Astrocyte of the hippocampus (primary cell): ENCODE data around the gene KIRREL3.

Experiments
- DNase-seq: peaks from one replicate; pipeline ENCODE4 v3.0.0; 2011; ENCODE audit warnings: low read depth, low spot score

Gene KIRREL3

DNA sequence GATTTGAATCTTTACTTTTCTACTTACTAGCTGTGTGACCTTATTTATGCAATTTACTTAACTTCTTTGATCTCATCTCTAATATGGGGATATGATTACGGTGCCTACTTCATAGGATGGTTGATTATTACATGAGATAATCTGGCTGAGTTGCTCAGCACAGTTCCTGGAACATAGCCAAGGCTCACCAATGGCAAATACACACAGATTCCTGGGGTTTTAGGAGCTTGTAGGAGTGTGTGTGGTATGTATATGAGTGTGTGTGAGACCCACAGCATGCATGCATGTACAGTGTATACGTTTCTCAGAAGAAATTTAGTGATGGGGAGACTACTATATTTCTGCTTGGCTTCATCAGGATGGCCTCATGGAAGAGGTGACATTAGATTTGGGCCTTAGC, 256.9 kb downstream of the KIRREL3 start:
- DNase-seq, result peak; percentile 16

DNA sequence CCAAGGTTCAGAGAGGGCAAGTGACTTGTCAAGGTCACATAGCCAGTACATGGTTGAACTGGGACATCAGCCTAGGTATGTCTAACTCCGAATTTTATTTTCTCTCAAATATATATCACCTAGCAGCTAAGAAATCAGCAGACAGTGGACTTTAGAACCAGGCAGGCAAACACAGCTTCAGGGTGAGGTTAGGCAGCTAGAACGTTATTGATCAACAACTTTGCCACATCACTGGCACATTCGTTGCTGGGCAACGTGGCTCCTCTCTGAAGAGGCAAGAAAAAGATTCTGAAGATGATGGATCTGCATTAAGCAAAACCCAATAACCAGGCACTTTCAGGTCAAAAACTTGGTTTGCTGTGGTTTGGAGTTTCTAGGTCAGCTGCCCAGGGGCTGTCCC, 258.0 kb downstream of the KIRREL3 start:
- DNase-seq, result no peak

DNA sequence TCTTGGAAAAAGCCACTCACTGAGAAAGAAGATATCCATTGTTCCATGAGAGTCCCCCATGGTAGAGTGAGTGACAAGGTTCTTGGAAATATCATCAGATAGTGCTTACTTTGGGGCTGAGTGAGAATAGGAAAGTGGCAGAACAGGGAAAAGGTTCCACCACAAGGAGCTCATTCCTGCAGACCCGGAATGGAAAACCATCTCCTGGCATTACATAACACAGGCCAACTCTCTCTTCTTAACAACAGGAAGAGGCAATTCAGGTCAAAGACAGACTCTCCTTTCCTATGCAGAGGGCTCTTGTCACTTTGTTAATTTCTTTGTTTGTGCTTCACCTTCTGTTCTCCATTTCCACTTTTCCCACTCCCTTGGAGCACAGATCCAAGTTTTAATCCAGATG, 259.7 kb downstream of the KIRREL3 start:
- no peak for DNase-seq

DNA sequence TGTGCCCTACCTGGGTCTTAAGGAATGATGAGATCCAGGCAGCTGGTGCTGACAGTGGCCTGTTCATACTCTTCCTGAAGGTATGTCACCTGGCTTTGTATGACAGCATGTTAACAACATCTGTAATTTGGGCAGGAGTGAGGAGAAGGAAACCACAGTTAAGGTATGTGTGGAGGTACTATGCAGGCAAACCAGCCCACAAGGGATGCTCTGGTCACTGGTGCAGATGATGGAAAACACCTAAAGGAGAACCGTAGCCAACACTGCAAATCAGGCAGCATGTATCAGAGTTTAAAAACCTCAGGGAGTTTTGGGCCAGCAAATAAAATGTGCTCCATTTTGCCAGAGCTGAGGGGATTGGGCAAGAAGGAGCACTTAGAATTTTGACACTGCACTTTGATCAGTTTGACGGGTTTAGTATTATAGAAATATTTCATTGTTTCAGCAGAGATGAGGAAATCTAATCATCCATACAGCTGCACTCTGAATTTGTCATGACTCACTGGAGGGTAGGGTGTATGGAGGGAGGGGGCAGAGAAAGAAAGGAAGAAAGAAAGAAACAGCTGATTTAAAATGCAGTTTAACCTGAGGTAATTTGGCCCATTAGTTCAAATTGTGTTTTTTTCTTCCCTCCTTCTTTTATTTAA, 260.9 kb downstream of the KIRREL3 start:
- DNase-seq, result no peak

DNA sequence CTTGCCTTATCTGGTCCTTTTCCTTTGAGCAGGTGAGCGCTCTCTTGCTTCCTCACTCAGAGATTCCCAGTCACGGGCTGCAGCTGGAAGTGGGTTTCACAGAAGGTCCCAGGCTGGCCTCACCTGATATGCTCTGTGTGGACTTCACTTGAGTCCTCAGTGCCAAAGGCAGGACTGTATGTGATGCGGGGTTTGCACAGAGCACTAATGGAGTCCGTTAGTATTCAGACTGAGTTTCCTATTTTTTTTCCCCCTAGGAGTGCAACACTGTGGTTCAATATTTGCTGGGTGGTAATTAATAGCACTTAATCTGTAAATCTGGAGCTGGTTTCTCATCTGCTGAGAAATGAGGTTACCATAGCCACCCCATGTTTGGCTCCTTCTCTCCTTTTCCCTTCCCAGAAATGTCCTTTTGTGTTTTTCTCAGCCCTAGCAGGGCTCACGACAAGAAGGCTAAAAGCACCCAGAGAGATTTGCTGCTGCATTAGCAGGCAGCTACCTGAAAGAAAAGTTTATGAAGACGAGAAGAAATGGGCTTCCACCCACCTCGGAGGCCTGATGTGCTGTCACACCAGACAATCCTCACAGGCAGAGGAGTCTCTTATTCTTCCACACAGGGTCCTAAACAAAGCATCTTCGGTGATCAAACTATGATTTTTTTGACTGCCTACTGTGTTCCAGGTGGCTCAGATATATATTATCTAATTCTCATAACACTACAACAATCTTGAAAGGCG, 262.1 kb downstream of the KIRREL3 start:
- no peak for DNase-seq

DNA sequence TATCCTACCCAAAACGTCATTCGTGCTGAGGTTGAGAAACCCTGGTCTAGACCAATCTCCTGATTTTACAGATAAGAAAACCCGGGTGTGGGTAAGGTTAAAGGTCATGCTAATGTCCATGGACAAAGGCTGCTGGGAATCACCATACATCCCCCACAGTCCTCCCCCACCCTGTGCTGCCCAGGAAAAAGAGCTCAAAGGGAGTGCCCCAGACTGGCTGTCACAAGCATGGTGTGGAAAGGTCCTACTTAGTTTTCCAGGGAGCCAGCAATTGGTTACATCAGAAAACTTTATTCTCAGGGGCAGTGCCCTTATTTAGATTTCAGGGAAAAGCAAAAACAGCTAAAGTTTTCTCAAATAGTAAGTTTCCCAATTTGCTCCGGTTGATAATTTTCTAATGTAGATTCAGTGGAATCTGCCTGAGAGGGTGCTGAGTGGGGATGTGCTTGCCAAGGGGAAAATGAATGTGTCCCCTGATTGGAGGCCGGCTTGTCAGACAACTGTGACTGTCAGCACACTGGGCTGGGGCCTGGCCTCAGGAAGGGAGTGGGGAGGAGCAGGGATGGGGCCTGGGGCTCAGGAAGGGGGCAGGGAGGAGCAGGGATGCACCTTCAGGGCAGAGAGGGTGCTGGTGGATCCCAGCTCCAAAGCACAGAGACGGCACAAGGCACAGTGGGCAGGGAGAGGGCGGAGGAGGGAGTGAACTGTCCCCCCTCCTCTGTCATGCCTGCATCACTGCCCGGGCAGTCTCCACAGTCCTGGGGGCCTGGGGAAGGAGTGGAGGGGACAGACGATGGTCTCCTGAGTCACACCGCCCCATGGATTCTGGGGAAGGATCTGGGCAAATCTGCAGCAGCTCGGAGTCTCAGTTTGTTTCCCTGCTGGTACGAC, 263.6 kb downstream of the KIRREL3 start:
- no peak for DNase-seq

DNA sequence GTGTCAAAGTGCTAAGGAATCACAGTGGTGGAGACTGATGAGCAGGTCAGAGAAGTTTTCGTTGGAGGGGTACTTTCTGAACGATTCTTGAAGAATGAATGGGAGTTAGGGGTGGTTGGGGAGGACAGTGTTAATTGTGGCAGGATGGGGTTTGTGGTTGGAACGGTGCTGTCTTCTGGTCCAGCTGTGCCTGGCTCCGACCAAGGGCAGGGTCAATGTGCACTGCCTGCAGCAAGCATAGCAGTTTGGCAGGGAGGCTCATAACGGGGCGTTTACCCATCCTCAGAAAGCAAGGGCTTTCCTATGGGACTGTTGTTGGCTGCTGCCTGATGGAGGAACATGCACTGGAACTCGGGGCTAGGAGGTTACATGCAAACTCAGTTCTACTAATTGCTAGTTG, 265.8 kb downstream of the KIRREL3 start:
- DNase-seq, result no peak

DNA sequence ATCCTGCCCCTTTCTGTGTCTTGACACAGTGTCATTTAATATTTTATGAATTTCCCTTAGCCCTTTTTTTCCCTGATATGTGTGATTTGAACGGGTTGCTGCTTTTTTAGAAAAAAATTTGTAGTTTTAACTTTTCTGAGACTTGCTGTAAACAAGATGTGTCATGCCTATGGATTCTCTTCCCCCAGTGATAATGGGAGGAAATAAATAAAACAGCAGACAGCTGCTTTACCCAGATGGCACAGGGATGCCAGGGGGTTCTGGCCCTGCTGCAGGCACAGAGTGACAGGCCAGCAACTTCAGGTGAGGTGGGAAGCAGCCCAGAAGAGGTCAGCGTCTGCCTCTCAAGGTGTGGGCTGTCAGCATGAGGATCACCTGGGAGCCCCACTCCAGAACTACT, 266.9 kb downstream of the KIRREL3 start:
- no peak for DNase-seq

DNA sequence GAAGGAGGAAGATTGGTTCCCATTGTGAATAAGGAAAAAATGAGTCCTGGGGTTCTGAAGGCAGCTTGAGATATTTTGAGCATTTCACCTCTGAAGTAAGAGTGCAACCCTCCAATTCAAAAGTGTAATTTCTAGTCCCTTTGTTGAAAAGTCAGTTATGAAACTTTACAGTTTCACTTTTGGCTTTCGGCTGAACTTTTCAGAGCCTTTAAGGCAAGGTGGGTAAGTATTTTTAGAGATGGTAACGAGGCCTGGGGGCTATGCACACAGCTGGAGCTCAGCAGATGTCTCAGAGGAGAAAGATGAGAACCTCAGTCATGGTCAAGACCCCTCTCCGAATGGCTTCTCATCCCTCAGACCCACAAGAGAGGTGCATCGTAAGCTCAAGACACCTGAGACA, 267.6 kb downstream of the KIRREL3 start:
- no peak for DNase-seq

DNA sequence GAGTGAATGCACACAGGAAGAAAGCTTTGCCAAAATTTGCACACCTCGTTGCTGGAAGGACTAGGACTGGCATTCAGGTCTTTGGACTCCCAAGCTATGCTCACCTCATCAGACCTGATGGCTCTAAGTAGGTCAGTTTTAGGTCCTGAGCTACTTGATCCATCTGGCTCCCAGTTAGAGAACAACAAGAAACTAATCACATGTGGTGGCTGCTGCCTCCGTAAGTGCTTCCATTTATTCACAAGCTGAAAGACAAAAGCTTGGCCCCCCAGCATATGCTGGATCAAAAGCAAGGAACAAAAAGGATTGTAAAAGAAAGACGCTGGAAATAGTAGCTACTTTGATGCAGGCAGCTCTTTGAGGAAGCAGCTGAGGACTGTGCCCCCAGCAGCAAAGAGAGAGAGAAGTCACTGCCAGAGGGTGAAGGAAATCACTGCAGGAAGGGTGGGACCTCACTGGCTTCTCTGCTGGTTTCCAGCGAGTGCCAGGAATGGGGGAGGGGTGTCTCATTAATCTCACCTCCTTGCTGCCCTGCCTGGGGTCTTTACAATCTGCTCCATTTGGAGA, 268.9 kb downstream of the KIRREL3 start:
- no peak for DNase-seq

DNA sequence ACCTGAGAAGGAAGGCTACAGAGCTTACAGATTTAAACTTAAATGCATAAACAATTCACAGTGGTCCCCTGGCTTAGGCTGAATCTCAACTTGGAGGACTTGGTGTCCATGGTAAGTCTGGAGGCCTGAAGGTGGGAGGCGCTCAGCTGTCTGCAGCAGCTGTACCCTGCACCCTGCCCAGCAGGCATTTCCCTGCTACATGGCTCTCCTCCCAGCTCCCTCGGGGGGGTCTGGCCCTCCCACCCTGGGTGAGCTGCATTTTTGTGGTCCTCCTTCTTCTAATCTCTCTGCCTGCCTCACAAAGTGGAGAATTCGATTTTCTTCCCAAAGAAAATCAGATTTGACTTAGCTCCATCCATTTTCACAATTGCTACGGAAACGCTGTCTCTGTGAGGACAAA, 273.2 kb downstream of the KIRREL3 start:
- DNase-seq, result peak; percentile 79

DNA sequence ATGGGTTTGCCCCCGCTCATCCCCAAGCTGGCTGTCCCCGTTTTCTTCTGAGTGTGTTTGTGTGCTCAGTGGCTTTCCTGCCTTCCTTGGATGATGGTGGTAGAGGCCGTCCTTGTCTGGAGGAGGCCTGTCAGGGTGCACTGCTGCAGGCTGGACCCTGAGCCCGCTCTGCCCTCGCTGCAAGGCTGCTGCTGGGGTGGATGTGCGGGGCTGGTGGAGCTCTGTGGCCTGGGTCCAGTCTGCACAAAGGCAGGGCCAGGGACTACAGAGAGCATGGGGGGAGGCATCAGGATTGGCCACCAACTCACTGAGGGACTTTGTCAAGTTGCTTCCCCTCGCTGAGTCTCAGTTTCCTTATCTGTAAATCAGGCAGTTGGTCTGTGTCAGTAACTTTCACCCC, 275.0 kb downstream of the KIRREL3 start:
- DNase-seq, result no peak

DNA sequence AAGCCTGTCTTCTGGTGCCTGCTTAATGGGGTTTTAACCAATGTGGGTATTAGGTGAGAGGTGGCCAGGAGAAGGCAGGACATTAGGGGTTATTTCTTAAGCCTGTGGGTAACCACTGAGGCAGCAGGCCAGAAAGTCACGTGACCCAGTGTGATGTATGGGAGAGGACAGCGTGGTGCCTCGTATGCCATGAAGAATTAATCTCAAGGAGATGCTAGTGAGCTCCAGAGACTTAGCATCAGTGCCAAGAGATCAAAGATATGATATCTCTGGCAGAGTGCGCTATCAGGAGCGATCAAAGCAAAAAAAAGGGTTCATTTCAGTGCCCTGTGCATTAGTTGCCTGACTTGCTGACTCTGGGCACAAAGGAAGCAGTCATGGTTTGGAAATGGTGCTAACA, 275.5 kb downstream of the KIRREL3 start:
- DNase-seq, result no peak

DNA sequence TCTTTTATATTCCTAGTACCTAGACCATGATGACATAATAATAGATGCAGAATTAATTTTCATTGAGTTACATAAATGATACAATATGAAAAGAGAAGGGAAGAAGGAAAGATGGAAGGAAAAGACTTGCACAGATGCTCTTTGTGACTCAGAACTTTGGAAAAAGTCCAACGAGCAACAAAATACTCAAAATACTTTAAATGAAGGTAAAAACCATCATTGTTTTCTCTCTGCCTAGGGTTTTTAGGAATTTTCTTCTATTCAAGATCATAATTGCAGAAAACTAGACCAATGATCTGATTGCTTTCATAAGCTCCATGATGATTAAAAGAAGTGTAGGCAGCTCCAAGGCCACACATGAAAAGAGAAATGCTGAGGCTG, 276.9 kb downstream of the KIRREL3 start:
- DNase-seq, result peak; percentile 46

DNA sequence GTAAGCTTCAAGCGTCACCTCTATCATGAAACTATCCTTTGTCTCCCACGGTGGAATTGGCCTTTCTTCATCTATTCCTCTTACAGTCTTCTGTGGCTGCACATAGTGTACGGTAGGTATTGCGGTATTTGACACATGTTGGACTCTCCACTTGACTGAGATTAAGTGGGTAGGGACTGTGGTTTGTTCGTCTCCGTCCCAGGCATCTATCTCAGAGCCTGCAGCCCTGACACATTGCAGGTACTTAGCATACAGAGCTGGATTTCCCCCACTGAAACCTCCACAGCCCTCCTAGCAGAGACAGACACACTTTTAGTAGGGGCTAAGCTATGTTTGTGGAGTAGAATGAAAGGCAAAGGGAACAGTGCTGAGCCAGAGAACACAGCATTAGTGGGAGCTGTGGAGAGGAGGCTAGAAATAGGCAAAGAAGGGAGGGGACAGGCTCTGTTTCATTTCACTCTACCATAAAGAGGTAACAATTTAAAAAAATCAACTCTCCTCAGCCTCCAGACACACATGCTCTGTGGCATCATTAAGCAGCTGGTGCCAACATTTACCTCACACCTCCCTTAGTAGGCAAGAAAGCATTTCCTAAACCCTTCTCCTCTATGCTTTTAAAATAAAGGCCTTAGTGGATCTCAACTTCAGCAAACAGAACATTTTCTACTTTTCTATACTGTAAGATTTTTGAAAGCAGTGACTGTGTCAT, 277.5 kb downstream of the KIRREL3 start:
- DNase-seq, result no peak

DNA sequence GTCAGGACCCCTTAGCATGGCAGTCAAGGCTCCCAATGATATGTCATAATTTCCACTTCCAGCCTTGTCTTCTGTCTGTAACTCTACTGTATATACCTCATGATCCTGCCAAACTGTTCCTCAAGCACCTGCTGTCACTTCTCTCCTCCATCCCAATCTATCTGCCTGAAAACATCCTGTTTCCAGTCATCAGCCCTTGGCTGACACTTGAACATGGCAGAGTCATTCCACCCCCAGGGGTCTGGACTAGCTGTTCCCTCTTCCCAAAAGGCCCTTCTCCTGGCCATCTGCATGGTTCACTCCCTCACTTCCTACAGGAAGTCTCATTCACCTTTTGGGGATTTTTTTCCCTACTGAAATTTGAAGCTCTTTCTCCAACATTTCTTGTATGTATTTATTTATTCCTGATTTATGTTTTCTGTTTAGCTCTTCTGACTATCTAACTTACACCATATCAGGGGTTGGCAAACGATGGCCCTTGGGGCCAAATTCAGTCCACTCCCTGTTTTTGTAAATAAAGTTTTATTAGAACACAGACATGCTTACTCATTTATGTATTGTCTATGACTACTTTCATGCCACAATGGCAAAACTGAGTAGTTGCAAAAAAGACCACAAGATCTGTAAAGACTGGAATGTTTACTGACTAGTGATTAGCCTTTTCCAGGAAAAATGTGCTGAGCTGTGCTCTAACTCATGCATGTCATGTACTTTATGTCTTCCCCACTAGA, 278.4 kb downstream of the KIRREL3 start:
- DNase-seq, result no peak

DNA sequence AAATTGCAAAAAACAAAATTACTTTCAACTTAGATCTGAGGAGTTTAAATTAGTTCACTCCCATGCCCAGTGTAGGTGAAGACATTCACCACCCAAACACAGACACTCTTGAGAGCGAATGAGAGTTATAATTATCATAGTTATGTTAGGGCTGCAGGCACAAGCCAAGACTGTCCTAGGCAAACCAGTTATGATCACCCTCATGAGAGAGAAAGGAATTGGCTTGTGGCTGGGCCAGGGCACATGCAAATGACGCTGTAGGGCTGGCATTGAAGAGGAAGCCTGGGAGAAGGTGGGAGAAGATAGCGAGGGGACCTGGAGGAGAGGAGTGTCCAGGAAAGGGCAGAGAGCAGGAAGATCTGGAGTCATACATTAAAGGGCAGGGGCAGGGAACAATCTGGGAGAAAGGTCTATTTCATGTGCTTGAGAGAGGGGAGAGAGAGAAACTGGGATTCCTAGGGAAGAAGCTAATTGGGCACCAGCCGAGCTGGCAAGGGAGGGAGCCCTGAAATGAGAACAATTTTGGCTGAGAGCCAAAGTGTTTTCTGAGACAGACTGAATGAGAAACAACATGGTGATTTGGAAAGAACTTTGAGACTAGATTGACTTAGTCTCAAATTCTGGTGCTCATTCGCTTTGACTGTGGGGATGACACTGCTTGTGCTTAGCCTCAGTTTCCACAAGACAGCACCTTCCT, 279.9 kb downstream of the KIRREL3 start:
- peak; percentile 80 for DNase-seq

DNA sequence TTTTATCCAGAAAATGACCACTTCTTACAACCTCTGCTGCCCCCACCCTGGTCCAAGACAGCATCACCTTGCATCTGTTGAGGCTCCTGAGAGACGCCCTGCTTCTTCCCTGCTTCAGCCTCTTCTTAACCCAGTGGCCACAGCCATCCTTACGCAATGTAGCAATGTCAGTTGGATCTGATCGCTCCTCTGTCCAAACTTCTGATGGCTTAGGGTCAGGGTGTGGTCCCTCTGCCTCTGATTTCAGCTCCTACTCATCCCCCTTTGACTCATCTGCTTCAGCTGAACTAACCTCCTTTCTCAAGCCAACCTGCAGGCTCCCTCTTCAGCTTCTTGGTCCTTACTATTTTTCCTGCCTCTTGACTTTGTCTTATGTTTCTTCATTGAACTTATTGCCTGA, 280.8 kb downstream of the KIRREL3 start:
- DNase-seq, result no peak

DNA sequence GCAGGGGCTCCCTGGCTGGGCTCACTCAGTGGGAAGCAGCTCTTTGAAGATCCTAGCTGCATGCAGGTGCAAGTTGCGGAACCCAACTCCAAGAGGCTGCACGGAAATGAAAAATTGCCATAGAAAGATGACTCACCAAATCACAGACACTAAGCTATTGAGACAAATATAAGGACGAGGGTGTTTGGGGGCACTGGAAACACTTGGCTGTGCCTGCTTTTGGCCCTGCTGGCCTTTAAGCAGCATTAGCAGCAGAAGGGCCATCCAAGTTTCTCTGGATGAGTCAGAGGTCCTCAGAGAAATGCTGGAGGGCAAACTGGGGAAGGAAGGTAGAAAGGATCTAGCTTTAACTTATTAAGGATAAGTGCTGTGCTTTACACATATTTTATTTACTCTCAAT, 282.3 kb downstream of the KIRREL3 start:
- DNase-seq, result peak; percentile 31

DNA sequence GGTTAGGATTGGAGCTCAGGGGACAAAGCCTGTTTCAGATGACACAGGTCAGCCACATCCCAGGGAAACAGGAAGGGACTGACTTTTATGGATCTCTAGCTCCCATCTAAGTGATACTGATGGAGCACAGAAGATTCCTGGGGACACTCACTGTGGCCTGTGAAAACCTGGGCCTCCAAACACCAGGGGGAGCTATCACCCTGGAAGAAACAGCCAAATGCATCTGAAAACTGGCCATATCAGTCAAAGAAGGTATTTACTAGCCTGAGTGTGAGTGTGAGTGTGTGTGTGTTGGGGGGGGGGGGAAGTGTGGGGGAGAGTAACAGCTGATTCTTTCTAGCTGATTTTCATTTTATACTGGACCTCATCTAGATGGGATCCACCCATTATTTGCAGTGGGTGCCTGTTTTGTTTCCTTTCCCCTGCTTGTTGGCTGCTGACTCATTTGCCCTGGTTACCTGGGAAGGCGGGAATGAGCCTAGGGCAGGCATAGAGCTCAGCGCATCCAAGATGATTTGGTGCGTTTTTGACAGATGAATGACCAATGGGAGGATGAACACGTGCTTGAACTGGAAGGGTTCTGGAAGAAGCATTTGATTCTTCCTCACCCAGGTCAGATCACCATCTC, 284.0 kb downstream of the KIRREL3 start:
- peak; percentile 57 for DNase-seq
